Type B pancreatic cell (in vitro differentiated cells): ENCODE measurements around the gene NANOS3. TPM values are rescaled to one million over a fixed set of nuclear protein-coding genes. Genes with fewer than 3 reads are reported as not detected.
"Not testable (repeated sequence)": the region's sequence is repeated elsewhere in the genome, so short reads cannot be mapped to it uniquely, and the experiment has no call there.

Experiments
- DNase-seq: peaks from one replicate; pipeline ENCODE4 v3.0.0; 2021; ENCODE audit warnings: mixed read lengths; ENCODE audit not compliant: unreplicated experiment; ENCODE audit errors: extremely low spot score
- H3K27ac Mint-ChIP-seq: 2 replicates; pipeline ENCODE4 v1.8.0; 2021; ENCODE audit warnings: mild to moderate bottlenecking, mixed read lengths
- H3K27me3 Mint-ChIP-seq: 2 replicates; pipeline ENCODE4 v1.8.0; 2021; ENCODE audit warnings: mixed read lengths
- H3K36me3 Mint-ChIP-seq: 2 replicates; pipeline ENCODE4 v1.8.0; 2021; ENCODE audit warnings: mixed read lengths
- H3K4me1 Mint-ChIP-seq: one replicate; pipeline ENCODE4 v1.8.0; 2021; ENCODE audit warnings: mixed read lengths; ENCODE audit not compliant: unreplicated experiment
- H3K4me3 Mint-ChIP-seq: 2 replicates; pipeline ENCODE4 v1.8.0; 2021; ENCODE audit warnings: mild to moderate bottlenecking, mixed read lengths
- H3K9me3 Mint-ChIP-seq: 2 replicates; pipeline ENCODE4 v1.8.0; 2021; ENCODE audit warnings: mixed read lengths
- CTCF ChIP-seq: fragments of 200-600 bp; sonication (generic); conservative IDR thresholded peaks from 2 replicates; pipeline ENCODE4 v1.5.0; 2021; ENCODE audit warnings: antibody characterized with exemption, mild to moderate bottlenecking
- total RNA-seq: library from RNA; stranded (reverse); gene quantifications from 2 replicates; pipeline ENCODE4 v1.2.1, GENCODE V29; 2021; ENCODE audit warnings: low replicate concordance

The NANOS3 gene
- total RNA-seq, 1 donor from 2014 or later = 2.8 TPM

DNA sequence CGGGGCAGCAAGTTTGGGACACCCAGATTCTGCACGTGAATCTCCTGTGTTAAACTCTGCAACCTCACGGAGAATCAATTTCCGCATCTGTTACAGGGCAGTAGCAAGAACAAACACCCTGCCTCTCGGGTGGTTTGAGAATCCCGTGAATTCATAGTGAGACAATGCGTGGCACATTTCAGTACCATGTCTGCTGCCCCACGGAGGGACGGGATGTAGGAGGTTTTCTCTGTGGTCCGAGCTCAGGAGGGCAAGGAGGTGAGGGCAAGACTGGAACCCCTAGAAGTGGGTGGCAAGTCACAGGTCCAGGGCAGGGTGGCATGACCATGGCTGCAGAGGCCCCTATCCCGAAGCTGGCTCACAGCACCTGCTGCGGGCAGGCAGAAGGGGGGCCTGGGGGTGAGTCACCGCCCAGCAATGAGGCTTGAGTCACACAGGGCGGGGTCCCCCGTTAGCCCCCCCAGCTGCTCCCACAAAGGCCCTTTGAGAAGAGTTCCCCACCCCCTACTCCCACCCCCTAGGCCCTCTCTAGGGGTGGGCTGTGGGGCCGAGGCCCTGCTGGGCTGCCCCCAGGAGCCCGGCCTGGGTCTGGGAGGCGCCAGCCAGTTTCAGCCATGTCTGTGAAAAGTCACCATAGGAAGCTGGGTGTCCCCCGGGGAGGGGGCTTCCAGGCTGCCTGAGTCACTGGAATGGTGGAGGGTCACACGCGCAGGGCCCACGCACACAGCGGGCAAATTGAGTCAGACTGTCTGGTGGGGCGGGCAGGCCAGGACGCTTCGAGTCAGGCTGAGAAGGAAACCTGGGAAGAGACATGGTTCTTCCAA, 25.8 kb upstream of the NANOS3 start:
- H3K9me3 Mint-ChIP-seq = no peaks in the 10 kb centered on the region
- DNase-seq = no peak
- no peaks in the 10 kb centered on the region for H3K36me3 Mint-ChIP-seq
- H3K4me3 Mint-ChIP-seq = peak overlapping the region; percentile 83
- H3K4me1 Mint-ChIP-seq = peaks cover 17% of the 10 kb centered on the region
- no peak for TF ChIP-seq CTCF
- peak overlapping the region; percentile 97 for H3K27ac Mint-ChIP-seq
- no peaks in the 10 kb centered on the region for H3K27me3 Mint-ChIP-seq

DNA sequence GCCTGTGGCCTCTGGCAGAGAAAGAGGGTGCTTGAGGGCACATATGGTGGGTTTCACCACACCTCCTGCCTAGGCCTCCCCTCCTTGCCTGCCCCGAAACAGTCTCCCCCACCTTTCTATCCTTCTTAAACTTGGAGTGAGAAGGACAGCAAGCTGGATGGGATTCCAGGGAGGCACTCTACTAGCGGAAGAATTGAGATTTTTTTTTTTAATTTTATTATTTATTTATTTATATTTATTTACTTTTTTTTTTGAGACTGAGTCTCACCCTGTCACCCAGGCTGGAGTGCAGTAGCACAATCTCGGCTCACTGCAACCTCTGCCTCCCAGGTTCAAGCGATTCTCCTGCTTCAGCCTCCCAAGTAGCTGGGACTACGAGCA, 25.2 kb upstream of the NANOS3 start:
- not testable (repeated sequence) for H3K27me3 Mint-ChIP-seq, DNase-seq, H3K36me3 Mint-ChIP-seq, H3K9me3 Mint-ChIP-seq, H3K4me3 Mint-ChIP-seq
- Mint-ChIP-seq H3K4me1 (peaks cover 11% of the 10 kb centered on the region), H3K27ac (peak overlapping the region; percentile 97)

GRCh38 chr19:13852171-13852707, 24.7 kb upstream of the NANOS3 start:
- peaks cover 11% of the 10 kb centered on the region for H3K4me1 Mint-ChIP-seq
- not testable (repeated sequence) for H3K27me3 Mint-ChIP-seq, H3K36me3 Mint-ChIP-seq, H3K27ac Mint-ChIP-seq, H3K9me3 Mint-ChIP-seq, DNase-seq, H3K4me3 Mint-ChIP-seq

DNA sequence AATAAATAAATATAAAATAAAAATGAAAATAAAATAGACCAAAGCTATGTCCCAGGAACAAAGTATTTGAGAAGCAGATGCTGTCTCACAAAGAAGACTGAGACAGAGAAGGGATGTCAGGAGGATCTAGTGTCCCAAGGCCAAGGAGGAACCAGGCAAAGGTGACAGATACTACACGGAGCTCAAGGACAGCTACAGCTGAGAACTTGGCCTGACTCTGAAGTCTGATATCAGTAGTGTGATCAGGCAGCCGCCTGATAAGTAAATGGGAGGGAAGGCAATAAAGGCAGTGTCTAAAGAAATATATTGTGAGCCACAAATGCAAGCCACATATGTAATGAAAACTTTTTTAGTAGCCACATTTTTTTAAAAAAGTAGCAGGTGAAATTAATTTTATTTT, 20.4 kb upstream of the NANOS3 start:
- TF ChIP-seq CTCF = no peak
- H3K4me1 Mint-ChIP-seq = peaks cover 9% of the 10 kb centered on the region
- H3K27ac Mint-ChIP-seq = peak overlapping the region; percentile 32

DNA sequence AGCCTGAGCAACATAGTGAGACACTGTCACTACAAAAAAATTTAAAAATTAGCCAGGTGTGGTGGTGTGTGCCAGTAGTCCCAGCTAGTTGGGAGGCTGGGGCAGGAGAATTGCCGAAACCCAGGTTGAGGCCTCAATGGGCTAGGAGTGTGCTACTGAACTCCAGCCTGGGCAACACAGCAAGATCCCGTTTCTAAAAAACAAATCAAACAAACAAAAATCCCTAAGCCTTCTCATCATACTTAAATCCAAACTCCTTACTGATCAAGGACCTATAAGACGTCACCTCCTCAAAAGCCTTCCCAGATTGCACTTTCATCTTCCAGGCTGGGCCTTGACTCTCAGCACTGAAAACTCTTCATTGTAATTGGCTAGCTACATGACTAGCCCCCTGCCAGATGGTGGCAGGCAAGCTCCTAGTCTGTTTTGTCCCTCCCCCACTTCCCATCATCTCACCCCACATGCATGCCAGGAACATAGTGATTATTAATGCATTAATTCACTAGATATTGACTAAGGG, 17.5 kb upstream of the NANOS3 start:
- Mint-ChIP-seq H3K27me3 (peaks cover 5% of the 10 kb centered on the region), H3K36me3 (no peaks in the 10 kb centered on the region), H3K27ac (peak overlapping the region; percentile 33), H3K9me3 (no peaks in the 10 kb centered on the region), H3K4me1 (peaks cover 26% of the 10 kb centered on the region), H3K4me3 (no peak overlapping the region)
- no peak for DNase-seq
- no peak for TF ChIP-seq CTCF

More for the DNA sequence above, 20.4 kb upstream of the NANOS3 start:
- Mint-ChIP-seq H3K36me3 (no peaks in the 10 kb centered on the region), H3K9me3 (no peaks in the 10 kb centered on the region), H3K27me3 (no peaks in the 10 kb centered on the region), H3K4me3 (peak overlapping the region; percentile 47)
- no peak for DNase-seq

DNA sequence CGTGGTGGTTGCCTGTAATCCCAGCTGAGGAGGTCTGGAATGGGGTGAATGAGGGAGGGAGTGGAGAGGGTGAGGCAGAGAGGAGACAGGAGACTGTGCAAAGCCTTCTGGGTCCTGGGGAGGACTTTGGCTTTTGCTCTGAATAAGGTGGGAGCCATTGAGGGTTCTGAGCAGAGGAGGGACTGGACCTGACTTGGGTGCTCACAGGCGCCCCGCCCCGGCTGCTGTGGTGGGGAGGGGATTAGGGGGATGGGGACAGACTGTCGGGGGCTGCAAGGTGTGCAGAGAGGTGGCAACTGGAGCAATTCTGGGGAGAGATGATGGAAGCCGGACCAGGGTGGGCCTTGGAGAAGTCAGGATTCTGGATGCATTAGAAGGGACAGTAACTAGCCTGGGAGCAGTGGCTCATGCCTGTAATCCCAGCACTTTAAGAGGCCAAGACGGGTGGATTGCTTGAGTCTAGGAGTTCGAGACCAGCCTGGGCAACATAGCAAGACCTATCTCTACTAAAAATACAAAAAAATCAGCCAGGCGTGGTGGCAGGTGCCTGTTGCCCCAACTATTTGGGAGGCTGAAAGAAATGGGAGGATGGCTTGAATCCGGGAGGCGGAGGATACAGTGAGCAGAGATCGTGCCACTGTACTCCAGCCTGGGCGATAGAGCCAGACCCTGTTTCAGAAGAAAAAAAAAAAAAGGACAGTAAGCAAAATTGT, 16.1 kb upstream of the NANOS3 start:
- TF ChIP-seq CTCF = no peak
- Mint-ChIP-seq H3K36me3 (no peaks in the 10 kb centered on the region), H3K27ac (no peak overlapping the region), H3K9me3 (no peaks in the 10 kb centered on the region), H3K4me3 (no peak overlapping the region), H3K27me3 (peaks cover 8% of the 10 kb centered on the region), H3K4me1 (peaks cover 29% of the 10 kb centered on the region)
- no peak for DNase-seq
